GM19468 (cell line): ENCODE measurements around the gene RPP14.

Source experiments
- ATAC-seq: cut with Tn5 transposase; IDR thresholded peaks from one replicate; pipeline ENCODE4 v1.9.1; 2021; ENCODE audit warnings: mild to moderate bottlenecking, moderate library complexity, moderate number of reproducible peaks; ENCODE audit not compliant: unreplicated experiment; ENCODE audit errors: extremely low read depth

Gene RPP14

DNA sequence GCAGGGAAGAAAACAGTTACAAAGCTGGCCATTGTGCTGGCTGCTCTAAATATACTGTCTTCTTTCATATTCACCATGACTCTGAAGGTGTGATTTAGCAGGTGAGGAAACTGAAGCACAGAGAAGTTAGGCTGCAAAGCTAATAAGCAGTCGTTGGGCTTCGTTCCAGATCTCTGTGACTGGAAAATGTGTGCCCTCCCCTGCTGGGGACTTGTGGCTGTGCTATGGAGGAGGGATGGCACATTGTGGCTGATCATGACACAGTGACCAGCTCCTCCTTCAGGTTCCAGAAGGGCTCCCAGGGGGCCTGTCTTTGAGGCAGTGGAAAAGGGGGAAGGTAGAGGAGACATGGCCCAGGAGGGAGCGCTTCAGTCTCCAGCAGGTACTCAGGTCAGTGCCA is 45.9 kb downstream of the RPP14 start:
- no peak for ATAC-seq

DNA sequence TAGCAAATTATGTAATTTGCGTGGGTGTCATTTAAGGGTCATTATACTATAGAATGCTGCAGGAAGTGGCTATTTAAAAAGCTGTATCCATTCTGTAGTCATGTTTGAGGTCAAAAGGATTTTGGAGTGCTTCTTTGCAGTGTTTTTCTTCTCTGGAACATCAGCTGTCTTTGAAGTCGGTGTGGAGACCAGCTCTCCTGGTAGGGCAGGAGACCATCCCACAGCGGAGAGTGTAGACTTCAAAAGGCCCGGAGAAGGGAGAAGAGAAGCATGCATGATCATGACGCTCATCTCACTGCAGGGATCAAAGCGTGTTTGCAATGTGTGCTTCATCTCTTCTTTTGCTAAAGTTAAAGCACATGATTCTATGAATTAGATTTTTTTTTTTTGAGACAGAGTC is 46.6 kb downstream of the RPP14 start:
- ATAC-seq = no peak

DNA sequence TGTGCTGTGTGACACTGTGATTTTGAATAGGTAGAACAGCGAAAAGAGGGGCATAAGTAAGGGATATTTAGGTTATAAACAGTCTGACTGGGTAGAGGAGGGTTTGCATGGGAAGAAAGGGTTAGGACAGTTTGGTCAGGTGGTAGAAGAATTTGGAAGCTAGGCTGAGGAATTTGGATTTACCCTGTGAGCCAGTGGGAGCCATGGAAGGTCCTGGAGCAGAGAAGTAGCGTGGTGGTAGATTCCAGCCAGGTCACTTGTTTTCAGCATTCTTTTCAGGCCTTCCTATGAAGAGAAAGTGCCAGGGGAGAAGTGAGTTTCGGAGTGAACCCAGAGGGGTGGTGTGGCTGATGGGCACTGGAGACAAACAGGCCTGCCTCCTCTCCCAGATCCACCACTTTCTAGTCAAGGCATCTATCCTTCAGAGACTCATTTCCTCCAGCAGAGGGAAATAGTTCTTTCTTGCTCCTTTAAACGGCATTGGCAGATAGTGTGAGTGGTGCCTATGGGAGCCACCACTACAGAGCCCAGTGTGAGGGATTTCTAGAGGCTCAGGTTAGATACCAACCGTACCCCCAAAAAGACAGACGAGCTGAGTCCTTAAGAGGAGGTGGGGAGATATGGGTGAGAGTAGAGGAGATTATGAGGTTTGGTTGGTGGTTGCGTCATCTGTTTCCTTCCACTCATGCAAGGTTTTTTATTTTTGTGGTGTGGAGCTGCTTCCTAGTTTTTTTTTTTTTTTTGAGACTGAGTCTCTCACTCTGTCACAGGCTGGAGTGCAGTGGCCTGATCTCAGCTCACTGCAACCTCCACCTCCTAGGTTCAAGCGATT is 47.9 kb downstream of the RPP14 start:
- no peak for ATAC-seq

DNA sequence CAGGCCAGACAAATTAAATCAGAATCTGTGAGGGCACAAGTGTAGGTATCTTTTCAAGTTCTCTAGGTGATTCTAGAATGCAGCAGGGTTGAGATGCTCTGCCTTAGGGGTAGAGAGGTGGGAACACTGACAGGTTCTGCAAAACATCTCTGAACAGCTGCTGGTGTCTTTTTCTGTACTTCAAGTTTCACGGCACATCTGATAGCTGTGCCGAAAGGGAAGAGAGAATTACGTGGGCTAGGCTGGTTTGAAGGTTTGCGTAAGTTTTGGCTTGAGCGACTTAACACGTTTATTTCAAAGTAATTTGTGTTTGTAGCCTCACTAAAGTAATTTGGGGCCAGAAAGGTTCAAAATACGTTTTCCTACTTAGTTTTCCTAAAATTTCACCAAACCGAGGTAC is 49.1 kb downstream of the RPP14 start:
- peak; percentile 73 for ATAC-seq

DNA sequence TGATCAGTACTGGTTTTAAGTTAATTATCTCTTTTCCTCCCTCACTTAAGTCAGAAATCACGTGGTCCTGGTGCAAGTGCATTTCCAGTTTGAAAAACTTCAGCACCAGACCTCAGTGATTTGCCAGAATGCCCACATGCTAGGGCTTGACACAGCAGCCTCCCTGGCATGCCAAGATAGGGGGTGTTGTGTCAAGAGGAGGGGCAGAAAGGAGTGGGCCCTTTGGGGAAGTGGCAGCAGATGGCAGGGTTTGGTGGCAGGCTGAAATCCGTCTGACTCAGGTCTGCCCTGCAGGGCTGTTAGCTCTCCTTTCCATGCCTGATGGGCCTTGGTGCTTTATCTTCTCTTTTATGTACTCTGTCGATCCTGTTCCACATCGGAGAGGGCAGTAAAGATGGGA is 50.0 kb downstream of the RPP14 start:
- no peak for ATAC-seq

DNA sequence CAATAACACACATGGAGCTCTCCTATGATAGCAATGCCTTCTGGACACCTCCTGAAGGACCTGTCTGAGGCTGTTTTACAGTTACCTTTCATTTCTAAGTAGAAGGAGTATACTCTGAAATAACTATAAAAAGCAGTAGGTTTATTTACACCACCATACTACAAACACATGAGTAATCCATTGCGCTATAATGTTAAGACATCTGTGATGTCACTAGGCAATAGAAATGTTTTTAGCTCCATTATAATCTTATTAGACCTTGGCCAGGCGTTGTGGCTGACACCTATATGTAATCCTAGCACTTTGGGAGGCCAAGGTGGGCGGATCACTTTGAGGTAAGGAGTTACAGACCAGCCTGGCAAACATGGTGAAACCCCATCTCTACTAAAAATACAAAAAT is 51.4 kb downstream of the RPP14 start:
- ATAC-seq = no peak

DNA sequence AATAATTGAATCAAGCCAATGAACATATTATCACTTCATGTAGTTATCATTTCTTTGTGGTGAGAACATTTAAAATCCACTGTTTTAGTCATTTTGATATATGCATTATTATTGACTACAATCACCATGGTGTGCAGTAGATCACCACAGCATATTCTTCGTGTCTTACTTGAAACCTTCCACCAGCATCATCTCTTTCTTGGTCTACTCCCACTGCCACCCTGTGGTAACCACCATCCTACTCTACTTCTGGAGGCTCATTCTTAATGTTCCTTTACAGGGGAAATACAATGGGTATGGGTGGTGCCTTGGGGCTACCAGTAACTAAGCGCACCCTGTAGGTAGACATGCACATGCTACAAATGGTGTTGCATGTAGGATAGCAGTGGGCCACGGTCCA is 52.0 kb downstream of the RPP14 start:
- no peak for ATAC-seq

DNA sequence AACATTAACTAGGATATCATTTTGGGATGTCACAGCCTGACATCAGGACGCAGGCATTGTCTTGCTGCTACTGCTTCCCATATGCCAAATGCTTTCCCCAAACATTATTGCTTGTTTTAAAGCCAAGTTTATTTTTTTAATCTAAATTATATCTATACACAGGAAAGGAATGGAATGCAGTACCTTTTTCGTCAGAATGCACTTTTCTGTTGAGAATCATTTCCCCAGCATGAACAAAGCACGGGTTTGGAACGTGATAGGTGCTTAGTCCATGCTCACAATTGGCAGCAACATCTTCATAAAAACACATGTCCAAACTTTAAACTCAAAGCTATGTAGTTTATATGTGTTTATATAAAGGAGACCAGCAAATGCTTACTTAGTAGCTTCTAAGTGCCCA is 52.8 kb downstream of the RPP14 start:
- ATAC-seq = no peak

DNA sequence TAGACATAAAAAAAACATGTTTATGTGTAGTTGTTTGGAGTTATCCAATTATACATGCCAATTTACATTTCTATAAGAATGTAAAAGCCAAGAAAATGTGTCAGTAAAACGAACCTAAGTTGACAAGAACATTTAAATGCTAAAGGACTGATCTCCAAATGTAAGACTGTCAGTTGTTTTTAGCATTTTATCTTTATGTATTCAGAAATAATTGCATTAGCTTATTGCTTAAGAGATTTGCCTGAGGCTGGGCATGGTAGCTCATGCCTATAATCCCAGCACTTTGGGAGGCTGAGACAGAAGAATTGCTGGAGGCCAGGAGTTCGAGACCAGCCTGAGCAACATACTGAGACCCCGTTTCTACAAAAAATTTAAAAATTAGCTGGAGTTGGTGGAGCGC is 53.6 kb downstream of the RPP14 start:
- ATAC-seq = no peak

DNA sequence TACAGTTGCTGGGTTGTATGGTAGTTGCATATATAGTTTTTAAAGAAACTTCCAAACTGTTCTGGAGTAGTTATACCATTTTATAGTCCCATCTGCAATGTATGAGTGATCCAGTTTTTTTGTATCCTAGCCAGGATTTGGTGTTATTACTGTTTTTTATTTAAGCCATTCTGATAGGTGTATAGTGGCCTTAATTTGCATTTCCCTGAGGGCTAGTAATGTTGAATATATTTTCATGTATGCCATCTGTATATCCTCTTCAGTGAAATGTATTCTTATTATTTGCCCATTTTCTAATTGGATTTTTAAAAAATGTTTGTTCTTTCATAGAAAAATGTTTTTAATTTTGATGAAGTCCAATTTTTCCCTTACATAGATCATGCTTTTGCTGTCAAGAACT is 55.8 kb downstream of the RPP14 start:
- ATAC-seq = no peak

DNA sequence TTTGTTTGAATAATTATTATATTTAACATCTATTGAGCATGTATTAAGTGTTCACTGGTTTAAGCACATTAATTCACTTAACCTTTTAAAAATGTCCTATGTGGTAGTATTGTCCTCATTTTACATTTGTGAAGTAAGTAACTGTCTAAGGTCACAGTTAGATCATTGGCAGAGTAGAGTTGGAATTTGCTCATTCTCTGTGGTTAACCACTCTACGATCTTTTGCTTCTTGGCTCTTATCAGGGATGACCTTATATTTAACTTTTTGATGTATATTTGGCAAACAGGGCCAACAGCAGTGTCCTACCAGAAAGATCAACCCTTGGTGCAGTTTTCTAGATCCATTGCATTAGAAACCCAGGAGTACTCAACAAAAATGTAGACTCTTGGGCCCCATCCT is 60.7 kb downstream of the RPP14 start:
- ATAC-seq = no peak

DNA sequence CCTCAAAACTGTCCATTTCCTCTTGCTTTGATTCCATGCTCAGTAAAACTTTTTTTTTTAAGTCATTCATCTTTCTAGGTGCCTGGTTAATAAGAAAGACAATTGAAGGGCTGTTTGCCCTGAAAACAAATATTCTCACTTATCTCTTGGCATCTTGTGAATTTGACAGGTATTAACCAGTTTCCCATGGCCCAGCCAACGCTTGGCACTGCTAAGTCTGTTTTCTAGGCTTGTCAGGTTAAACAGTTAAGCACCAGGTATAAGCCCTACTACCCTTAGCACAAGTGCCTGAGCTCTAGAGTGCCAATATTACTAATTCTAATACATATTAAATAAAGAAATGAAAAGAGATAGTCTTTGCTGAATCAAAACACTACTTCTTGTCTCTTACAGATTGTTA is 63.0 kb downstream of the RPP14 start:
- ATAC-seq = no peak
